Fibroblast of the aortic adventitia (primary cell): ENCODE measurements around the gene PLPP1. TPM values are rescaled to one million over a fixed set of nuclear protein-coding genes. Genes with fewer than 3 reads are reported as not detected.
A peak's percentile ranks its signal among the peaks of the same experiment; 100 is the strongest.

Source experiments
- DNase-seq: peaks from one replicate; pipeline ENCODE4 v3.0.0-alpha.2; 2010; ENCODE audit warnings: low read depth
- H3K4me3 ChIP-seq: 2 replicates; pipeline ENCODE4 v1.5.1; 2011; ENCODE audit warnings: low read depth, mild to moderate bottlenecking, control low read depth, low read length, moderate library complexity
- total RNA-seq: library from RNA; depleted of rRNA; stranded (reverse); fragments of >200 nt; gene quantifications from 2 replicates; pipeline ENCODE4 v1.2.3, GENCODE V29; 2012; ENCODE audit warnings: low replicate concordance
- TF ChIP-seq, protein P1 (sequence below): IDR thresholded peaks from 2 replicates; pipeline ENCODE4 v1.5.1; 2011; ENCODE audit warnings: mild to moderate bottlenecking, low read length, control low read depth, inconsistent platforms; ENCODE audit not compliant: insufficient read depth

Gene PLPP1
- total RNA-seq, 1 donor = 71.8 TPM

GRCh38 chr5:55446640-55447351, 88.0 kb downstream of the PLPP1 start:
- TF ChIP-seq, protein P1, sequence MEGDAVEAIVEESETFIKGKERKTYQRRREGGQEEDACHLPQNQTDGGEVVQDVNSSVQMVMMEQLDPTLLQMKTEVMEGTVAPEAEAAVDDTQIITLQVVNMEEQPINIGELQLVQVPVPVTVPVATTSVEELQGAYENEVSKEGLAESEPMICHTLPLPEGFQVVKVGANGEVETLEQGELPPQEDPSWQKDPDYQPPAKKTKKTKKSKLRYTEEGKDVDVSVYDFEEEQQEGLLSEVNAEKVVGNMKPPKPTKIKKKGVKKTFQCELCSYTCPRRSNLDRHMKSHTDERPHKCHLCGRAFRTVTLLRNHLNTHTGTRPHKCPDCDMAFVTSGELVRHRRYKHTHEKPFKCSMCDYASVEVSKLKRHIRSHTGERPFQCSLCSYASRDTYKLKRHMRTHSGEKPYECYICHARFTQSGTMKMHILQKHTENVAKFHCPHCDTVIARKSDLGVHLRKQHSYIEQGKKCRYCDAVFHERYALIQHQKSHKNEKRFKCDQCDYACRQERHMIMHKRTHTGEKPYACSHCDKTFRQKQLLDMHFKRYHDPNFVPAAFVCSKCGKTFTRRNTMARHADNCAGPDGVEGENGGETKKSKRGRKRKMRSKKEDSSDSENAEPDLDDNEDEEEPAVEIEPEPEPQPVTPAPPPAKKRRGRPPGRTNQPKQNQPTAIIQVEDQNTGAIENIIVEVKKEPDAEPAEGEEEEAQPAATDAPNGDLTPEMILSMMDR = no peak
- DNase-seq = no peak
- H3K4me3 ChIP-seq = no peak overlapping the region

- H3K4me3 ChIP-seq = no peak overlapping the region
Observed at GRCh38 chr5:55445791-55446190, 89.0 kb downstream of the PLPP1 start.

GRCh38 chr5:55441954-55442353, 92.8 kb downstream of the PLPP1 start:
- TF ChIP-seq, protein P1 = no peak
- DNase-seq = no peak
- no peak overlapping the region for H3K4me3 ChIP-seq

More at GRCh38 chr5:55445791-55446190, 89.0 kb downstream of the PLPP1 start:
- TF ChIP-seq, protein P1 = no peak
- no peak for DNase-seq

GRCh38 chr5:55441107-55441771, 93.5 kb downstream of the PLPP1 start:
- no peak overlapping the region for H3K4me3 ChIP-seq
- DNase-seq = no peak
- TF ChIP-seq, protein P1 = no peak

DNA sequence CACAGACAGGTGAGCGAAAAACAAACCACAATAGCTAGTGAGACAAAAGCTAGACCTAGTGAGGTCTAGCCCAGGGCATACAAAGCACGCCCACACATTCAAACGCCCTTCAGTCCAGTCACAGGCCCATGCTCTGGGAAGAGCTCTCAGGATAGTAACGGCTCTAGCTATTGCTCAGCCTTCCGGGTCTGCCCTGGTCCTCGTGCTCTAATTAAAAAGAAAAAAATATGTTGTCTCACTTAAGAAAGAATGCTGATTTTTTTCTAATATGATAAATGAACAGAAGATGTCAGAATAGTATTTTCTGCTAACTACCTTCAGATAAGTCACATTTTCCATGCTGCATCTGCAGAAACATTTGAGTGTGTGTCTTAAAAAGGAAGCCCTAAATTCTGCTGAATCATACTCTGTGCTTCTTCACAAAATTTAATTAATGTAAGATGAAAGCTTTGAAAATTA, 94.5 kb downstream of the PLPP1 start:
- DNase-seq = no peak
- TF ChIP-seq, protein P1 = no peak
- no peak overlapping the region for H3K4me3 ChIP-seq

DNA sequence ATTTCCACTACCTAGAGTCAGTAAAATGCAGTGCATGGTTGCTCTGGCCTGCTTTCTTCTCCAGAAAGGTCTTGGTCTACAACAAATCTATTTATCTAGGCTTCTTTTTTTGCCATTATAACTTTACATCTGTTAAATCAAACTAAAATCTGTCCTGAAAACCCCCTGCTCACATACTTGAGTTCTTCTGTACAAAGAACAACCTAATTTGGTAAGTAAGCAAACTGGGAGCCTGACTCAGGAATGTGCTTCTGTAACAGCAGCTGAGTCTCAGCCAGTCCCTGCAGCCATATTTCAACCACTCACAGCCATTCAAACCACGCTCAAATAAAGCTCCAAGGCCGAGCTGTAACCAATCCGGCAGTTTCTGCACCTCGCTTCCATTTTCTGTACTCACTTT, 95.8 kb downstream of the PLPP1 start:
- DNase-seq = peak; percentile 60
- TF ChIP-seq, protein P1 = no peak
- no peak overlapping the region for H3K4me3 ChIP-seq
